Hippocampal formation (tissue), 2 donors: ENCODE data around the gene OR2K2.
"Not testable (repeated sequence)": the region's sequence is repeated elsewhere in the genome, so short reads cannot be mapped to it uniquely, and the experiment has no call there.

Experiments
- DNase-seq, 2 donors: peaks; one replicate each; lab custom pipeline; 2025; lab: John Stamatoyannopoulos, UW

The OR2K2 gene, protein sequence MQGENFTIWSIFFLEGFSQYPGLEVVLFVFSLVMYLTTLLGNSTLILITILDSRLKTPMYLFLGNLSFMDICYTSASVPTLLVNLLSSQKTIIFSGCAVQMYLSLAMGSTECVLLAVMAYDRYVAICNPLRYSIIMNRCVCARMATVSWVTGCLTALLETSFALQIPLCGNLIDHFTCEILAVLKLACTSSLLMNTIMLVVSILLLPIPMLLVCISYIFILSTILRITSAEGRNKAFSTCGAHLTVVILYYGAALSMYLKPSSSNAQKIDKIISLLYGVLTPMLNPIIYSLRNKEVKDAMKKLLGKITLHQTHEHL

DNA sequence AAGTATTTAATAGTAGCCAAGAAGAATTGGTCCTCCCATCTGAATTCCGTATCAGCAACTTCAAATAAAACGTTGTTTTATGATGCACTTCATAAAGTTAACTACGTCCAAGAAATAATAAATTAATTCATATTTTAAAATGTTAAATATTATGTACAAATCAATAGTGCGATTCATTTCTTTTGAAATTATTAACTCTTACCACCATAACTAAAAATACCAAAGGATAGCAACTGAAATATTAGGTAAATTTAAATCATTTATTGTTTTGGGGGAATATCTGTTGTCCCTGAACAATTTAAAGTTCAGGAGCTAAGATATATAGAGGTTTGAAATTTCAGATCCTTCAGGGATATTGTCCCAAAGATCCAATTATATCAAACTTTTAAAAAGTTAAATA, at the start of gene OR2K2:
OR2K2 (minus strand) TSS at position 101 of the 400 bp plus-strand sequence. CDS start 1,791 bp downstream, outside the sequence.
- no peak for DNase-seq

DNA sequence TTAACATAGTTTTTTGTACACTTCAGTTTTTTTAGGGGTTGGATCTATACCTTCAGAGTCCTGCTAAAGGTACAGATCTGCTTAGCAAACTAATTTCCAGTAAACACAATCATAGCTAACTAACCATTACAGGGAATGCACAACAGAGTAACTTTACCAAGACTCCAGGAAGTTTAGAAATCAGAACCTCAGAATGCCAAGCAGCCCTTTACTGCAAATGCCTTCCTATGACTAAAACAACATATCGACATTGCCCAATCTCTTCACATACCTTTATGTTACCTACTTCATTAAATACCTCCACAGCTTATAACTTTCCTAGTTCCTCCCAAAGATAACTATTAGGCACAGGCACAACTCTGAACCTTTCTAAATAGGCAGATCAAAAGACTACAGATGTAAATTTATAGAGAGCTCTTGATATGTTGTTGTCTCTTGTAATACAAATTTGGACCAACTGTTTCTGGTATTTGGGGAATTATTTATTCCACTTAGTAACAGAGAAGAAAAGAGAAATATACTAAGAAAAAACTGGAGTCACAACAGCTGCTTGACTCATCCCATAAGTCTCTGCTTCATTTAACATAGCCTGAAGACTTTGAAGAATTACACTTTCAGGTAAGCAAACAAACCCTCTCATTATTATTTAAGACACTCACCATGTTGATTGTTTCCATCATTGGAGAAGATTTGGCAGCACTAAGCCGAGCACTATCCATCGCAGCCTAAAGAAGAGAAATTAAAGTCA, 46.0 kb upstream of the OR2K2 start:
- no peak for DNase-seq

DNA sequence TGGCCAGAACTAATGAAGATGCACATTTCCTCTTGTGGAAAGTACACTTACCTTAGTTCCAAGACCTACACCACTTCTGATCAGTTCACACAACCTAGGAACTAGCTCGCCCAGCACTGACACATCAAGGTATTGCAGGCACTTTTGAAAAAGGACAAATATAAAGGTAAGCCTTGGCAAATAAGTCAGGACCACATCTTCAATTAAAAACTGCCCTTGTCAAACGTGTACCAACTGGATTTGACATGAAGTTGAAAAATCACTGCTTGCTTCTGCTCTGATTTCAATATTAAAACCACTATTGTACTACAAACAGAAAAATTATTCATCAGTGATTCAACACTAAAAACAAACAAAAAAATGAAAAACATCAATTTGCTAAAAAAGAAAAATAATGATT, 45.0 kb upstream of the OR2K2 start:
- no peak for DNase-seq

DNA sequence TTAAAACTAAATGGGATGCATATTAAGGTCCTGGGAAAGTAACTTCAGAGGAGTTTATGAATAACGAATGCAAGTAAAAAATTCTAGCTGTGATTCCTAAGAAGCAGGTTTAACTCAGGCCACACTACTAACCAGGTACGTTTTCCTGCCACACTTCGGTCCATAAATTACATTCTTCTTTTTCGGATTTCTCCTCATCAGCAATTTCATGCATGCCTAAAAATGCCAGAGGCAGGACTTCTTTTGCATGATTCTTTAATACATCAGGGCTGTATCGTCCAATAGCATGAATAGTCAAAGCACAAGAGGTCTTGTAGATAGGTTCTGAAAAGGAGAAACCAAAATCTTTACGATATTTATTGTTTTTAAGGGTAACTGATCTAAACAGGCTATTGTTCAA, 42.3 kb upstream of the OR2K2 start:
- no peak for DNase-seq

DNA sequence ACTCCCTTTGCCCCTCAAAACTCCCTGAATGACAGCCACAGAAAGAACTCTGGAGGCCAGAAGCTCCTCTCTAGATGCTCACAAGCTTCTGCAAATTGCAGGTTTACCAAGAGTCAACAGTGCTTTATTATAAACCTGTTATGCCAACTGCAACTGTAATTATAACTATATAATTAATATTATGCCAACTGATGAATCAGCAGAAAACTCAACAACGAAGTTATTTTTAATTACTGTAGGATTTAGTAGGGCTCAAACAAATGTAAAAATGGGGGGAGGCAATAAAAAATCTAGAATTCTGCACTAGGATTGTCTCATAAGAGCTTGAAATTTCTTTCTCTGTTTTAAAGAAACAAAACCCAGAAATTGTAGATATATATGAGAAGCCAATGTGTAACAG, 37.0 kb upstream of the OR2K2 start:
- DNase-seq = no peak

DNA sequence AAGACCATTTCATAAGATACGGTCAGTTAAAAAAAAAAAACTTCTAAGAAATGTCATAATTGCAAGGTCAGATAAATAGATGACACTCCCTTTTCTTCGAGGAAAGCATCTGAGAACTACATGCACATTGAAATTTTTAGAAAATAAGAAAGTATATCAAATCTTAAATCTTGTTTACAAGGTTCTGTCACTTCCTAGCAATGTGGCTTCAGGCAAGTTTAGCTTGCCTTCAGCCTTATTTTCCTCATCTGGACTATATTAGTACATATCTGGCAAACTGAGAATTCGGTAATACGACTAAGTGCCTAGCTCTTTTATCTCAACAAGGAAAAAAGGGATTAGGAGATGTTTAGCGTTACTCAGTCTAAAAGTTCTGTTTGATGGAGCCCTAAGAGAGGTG, 32.5 kb upstream of the OR2K2 start:
- no peak for DNase-seq

DNA sequence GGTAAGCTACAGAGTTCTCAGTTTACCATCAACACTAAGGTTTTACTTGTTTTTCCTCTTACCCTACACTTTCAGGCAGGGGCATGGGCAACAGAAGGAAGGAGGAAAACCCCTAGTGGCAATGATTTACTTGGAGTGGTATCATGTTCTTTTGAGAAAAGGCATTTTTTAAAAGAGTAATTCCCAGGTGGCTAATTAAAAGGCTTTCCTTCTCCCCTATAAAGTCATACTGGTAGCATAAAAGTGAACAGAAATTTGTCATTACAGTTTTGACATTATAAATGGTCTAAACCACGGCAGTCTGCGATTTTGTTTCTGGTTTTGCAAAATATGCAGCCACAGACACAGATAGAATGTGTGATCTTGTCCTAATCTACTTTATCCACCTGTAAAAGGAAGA, 30.9 kb upstream of the OR2K2 start:
- DNase-seq = no peak

DNA sequence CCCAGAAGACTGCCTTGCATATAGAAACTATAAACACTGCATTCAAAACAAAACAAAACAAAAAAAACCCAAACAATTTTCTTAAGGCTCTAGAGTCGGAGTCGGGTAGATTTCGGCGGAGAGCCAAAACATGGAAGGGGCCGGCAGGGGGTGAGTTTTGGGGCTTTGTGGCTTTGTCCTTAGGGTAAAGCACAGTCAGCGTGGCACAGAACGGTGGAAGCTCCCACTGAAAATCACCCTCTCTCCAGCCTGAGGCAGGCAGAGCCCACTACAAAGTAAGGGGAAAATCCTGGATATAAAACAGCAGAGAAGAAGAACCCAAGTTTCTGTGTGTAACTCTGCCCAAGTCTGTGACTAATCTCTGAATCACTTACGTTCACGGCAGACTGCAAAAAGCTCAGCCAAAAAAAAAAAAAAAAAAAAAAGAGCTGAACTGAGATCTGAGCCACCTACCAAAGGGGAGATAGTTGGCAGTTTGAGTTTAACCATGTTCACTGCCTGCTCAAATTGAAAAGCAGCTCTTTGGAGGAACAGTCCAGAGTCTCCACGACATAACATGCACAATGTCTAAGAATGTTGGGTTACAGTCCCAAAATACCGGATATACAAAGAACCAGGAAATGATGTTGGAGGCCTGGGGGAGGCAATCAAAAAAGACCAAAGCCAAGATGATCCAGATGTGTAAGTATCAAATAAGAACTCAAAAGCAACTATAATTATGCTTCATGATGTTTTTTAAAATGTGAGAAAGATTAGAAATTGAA, 26.6 kb upstream of the OR2K2 start:
- no peak for DNase-seq

DNA sequence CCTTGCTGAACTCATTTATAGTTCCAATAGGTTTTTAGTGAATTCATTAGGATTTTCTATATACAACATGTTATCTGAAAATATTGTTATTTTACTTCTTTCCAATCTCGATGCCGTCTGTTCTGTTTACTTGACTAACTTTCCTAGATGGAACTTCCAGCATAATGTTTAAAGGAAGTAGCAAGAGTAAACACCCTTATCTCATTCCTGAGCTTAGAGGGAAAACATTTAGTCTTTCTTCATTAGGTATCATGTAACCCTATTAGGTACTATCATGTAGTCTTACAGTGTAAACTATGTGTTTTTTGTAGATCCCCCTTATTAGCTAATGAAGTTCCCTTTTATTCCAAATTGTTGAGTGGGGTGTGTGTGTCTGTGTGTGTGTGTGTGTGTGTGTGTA, 22.5 kb upstream of the OR2K2 start:
- no peak for DNase-seq

DNA sequence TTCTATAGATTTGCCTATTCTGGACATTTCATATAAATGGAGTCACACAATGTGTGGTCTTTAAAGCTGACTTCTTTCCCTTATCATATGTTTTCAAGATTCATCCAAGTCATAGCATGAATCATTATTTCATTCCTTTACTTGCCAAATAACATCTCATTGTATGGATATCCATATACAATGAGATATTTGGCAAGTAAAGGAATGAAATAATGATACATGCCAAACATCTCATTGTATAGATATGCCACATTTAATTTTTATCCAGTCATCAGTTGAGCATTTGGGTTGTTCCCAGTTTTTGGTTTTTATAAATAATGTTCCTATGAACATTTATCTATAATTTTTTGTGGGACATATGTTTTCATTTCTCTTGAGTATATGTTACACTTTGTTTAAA, 20.5 kb upstream of the OR2K2 start:
- no peak for DNase-seq

DNA sequence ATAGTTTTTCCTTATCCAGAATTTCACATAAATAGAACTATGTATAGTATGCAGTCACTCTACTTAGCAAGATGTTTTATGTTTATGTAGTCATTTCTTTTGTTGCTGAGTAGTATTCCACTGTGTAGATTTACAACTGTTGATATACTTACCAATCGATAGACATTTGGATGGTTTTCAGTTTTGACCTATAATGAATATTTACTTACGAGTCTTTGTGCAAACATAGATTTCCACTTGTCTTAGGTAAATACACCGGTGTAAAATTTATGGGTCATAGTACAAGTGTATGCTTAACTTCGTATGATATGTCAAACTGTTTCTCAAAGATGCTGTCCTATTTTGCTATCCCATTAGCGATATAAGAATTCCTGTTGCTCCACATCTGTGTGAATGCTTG, 19.7 kb upstream of the OR2K2 start:
- no peak for DNase-seq

DNA sequence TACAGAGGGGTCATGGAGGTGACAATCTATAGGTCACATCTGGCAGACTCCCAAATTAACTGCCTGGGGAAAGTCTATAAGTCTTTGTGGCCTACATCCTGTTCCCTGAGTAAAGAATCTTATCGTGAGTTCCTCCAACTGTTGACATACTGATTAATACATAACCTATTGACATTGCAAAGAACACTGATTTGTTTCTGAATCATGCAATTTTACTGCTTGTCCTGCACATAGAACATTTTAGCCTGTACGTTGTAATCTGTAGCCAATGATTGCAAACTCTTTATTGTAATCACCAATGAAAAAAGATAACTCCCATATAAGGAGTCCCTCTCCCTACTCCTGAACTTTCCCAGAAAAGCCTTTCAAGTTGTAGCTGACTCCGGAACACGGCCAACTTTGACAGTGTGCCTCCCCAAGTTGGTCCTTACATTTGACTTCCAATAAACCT, 18.8 kb upstream of the OR2K2 start:
- DNase-seq = no peak

DNA sequence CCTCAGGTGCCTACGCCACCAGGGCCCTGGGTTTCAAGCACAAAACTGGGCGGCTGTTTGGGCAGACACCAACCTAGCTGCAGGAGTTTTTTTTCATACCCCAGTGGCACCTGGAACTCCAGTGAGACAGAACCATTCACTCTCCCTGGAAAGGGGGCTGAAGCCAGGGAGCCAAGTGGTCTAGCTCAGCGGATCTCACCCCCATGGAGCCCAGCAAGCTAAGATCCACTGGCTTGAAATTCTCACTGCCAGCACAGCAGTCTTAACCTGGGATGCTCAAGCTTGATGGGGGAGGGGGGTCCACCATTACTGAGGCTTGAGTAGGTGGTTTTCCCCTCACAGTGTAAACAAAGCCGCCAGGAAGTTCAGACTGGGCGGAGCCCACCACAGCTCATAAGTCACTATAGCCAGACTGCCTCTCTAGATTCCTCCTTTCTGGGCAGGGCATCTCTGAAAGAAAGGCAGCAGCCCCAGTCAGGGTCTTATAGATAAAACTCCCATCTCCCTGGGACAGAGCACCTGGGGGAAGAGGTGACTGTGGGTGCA, 4.4 kb upstream of the OR2K2 start:
- not testable (repeated sequence) for DNase-seq

DNA sequence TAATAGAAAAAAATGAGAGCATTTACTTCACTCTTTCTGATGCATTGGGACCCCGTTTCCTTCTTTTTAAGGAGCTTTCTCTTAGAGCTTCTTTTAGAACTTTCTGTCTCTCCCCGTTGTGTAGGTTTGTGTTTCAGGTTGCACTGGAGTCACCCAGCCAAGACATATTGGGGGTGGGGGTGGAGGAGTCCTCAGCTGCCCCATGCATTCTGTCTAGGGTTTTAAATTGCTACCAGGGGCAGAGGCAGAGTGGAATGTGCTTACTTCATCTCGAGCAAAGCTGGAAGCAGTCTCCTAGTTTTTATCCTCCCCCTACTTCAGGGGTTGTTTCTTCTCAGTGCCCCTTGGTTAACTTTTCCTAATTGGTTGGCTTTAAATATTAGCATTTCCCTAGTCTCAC, 9.4 kb downstream of the OR2K2 start:
- DNase-seq = no peak

DNA sequence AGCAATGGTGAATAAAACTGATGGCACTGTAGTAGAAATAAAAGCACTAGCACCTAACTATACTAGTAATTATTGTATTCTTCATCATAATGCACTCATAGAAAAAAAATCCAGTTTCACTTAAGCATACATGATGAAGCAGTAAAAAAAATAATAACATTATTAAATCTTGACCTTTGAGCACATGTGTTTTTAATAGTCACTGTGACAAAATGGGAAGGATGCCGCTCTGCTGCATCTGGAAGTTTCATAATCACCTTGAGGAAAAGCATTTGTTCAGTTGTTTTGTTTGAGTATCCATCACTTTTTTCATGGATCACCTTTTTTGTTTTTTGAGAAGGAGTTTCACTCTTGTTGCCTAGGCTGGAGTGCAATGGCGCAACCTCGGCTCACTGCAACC, 13.2 kb downstream of the OR2K2 start:
- DNase-seq = no peak

DNA sequence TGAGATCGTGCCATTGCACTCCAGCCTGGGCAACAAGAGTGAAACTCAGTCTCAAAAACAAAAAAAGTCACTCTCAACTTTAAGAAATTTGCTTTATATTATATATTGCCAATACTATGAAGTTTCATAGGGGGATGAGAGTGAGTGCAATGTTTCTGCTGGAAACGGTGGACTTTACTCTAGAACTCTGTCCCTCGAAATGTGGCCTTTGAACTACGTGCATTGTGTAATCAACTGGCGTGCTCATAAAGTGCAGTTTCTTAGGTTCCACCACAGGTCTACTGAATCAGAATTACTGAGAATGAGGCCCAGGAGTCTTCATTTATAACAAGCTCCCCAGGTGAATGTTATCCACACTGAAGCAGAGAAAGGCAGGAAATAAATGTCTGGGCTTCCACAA, 24.1 kb downstream of the OR2K2 start:
- no peak for DNase-seq

DNA sequence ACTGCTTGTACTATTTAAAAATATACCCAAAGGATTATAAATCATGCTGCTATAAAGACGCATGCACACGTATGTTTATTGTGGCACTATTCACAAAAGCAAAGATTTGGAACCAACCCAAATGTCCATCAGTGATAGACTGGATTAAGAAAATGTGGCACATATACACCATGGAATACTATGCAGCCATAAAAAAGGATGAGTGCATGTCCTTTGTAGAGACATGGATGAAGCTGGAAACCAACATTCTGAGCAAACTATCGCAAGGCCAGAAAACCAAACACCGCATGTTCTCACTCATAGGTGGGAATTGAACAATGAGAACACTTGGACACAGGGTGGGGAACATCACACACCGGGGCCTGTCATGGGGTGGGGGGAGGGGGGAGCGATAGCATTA, 26.0 kb downstream of the OR2K2 start:
- DNase-seq = not testable (repeated sequence)

DNA sequence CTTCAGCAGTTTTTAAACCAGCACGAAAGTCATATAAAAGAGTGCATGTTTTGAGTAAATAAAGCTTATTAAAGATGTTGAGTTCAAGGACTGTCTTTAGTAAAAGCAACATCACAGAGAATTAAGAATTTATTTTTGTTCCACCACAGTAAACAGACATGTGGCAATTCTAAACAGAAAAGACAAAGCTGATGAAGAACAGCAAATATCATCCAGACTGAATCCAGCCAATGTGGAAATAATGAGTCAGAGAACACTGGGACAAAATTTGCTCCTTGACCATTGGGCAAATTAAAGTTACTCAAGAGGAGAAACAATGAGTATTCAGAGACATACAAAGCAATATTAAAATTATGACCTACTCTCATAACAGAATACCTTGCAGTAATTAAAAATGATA, 28.8 kb downstream of the OR2K2 start:
- no peak for DNase-seq

DNA sequence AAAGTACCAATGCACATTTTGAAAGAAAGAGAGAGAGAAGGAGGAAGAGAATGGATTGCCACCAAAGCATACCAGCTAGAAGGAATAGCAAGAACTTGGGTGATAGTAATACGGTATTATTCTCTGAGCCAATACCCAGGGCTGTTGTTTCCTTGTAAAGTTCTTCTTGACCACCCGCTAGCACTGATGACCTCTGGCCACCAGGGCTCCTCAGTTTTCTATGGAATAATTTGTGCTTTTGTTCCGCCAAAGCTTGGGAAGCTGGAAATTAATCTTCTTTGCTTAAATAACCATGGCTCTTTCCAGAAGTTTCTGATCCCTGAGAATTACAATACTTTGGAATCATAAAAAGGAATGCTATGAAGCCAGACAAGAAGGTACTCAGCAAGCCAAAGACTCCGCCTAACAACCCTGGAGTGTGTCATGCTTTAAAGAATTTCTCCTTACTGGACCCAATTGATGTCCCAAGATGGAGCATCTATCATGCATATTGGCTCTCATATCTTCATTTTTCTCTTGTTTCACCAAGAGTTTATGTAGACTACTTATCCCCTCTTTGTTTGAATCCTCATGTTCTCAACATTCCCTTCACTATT, 29.8 kb downstream of the OR2K2 start:
- DNase-seq = no peak

DNA sequence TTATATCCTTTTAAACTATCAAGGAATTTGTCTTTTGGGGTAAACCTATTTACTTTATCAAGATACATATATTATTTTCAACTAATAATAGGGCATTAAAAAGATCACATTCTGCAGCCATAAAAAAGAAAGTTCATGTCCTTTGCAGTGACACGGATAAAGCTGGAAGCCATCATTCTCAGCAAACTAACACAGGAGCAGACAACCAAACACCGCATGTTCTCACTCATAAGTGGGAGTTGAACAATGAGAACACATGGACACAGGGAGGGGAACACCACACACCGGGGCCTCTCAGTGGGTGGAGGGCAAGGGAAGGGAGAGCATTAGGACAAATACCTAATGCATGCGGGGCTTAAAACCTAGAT, 30.4 kb downstream of the OR2K2 start:
- DNase-seq = not testable (repeated sequence)

DNA sequence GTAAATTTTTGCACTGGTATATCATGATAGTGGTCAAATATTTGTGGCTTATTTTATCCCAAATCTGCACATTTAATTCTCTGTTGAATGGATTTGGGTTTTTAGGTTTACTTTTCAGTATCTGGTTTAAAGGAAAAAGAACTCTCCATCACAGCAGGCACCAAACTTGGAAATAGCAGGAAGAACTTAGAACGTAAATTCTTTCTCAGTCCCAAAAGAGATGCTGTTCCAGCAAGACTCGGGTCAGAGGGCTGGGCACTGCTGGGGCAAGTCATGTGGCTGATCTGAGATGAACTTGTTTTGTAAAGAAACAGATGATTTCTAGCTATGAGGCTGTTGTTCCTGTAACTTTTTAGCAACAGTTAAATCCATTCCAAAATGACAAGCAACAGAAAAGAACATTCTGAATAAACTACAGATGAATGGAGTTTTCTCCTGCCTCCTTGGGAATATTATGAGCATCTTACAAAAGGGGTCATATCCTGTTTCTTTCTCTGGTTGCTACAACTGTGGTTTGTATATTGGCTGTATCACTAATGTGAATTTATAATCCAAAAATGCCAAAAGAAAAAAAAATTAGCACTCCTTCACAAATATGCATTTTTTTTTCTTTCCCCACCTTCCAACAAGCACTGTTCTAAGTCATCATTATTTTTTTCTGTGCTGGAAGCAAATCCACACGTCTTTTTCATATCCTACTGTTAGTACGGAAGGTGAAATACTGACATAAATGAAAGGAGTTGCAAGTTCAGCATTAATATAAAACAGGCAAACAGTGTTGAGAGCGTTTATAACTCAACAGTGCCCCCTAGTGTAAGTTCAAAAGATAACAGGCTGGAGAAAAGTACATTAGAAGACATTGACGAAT, 31.1 kb downstream of the OR2K2 start:
- DNase-seq = peak; percentile 47 to 88
